ENCODE measurements around the gene NDUFS6.

The NDUFS6 gene

GRCh38 chr5:1801222-1801966, at the start of gene NDUFS6:
NDUFS6 (plus strand) TSS chr5:1801407; CDS start chr5:1801418, 11 bp downstream.
- peak; percentile 43 to 71 (median 58) for DNase-seq (ENCODE audit: low read depth in 3 of 3, low spot score in 1 of 3)

DNA sequence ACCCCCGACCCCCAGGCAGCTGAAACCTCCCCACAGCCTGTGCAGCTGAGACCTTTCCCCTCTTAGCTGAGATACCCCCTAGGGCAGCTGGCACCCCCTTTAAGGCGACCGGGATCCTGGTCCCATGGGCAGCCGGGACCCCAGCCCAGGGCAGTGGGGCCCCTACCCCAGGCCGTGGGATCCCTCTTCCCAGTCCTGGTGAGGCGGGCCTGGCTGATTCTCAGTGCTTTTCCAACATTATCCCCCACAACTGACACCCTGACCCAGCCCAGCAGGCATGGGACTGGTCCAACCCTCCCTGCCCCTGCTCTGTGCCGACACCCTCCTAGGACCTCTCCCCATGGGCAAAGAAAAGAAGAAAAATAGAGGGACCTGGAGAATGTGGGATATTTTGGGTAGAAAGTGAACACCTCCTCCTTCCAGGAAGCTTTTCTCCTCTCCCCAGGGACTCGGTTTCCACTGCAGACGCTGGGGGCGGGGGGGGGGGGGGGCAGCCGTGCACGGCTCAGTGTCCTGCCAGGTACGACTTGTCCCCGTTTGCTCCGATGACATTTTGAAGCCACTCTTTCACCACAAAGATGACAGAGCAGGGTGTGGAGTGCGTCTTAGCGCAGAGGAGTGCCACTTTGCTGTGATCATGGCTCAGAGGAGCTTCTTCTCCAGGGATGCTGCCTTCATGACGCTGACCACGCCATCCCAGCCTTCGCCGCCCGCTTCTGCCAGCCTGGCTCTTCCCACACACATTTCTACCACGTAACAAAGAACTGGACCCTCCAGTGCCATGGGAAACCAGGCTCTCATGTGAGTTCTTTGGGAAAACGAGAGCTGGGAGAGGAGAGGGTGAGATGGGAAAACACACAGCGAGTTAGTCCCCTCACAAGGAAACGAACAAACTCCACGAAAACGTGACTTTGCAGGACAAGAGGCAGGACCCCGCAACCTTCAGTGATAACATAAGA, 49.1 kb upstream of the NDUFS6 start:
- no peak for DNase-seq (ENCODE audit: low read depth in 3 of 3, low spot score in 1 of 3)

GRCh38 chr5:1752881-1753280, 48.3 kb upstream of the NDUFS6 start:
- DNase-seq (ENCODE audit: low read depth in 3 of 3, low spot score in 1 of 3) = no peak

- DNase-seq (ENCODE audit: low read depth in 3 of 3, low spot score in 1 of 3) = no peak
Observed at GRCh38 chr5:1753490-1753889, 47.7 kb upstream of the NDUFS6 start.

- DNase-seq (ENCODE audit: low read depth in 3 of 3, low spot score in 1 of 3) = no peak
Observed at GRCh38 chr5:1754531-1755220, 46.5 kb upstream of the NDUFS6 start.

DNA sequence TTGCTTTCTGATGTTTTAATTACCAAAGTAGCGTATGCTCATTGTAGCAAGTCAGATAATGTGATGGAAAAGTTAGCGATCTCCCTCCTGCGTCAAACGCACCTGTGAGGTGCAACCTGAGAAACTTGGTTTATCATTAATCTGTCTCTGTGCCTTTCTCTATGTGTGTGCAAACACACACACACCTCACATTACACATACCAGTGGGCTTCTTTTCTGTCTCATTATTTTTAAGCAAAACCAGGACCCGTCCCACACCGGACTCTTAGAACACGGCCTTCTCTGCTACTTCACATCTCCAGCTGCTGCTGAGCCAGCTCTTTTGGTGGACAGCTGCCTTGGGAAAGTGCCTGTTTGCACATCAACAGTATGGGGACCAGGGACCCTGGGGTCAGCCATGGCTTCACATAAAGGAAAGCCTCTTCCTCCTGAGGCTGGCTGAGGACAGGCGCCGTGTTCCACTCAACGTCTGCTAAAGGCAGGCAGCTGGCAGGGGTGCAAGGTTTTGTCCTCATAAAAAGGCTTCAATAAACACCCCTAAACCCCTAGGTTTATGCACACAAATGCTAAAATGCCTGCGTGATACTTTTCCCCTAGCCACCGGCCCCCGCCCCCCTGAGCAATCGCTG, 45.8 kb upstream of the NDUFS6 start:
- no peak for DNase-seq (ENCODE audit: low read depth in 3 of 3, low spot score in 1 of 3)

GRCh38 chr5:1756481-1756880, 44.7 kb upstream of the NDUFS6 start:
- DNase-seq (ENCODE audit: low read depth in 3 of 3, low spot score in 1 of 3) = no peak

DNA sequence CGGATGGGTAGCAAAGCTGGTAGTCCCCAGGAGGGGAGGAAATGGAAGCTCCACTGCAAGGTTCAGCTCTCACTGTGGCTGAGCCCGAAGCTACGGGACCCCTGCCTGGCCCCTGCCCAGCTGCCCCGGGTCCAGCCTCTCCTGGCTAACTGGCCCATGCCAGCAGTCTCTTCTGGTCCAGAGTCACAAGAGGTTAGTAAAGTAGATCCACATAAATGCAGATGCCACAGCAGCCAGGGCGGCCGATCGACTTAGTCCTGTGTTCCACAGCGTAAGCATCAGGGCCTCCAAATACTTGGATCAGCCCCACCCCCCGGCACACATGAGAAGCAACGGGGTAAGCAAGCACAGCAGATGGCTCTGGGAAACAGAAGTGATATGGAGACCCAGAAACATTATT, 43.7 kb upstream of the NDUFS6 start:
- DNase-seq (ENCODE audit: low read depth in 3 of 3, low spot score in 1 of 3) = no peak

DNA sequence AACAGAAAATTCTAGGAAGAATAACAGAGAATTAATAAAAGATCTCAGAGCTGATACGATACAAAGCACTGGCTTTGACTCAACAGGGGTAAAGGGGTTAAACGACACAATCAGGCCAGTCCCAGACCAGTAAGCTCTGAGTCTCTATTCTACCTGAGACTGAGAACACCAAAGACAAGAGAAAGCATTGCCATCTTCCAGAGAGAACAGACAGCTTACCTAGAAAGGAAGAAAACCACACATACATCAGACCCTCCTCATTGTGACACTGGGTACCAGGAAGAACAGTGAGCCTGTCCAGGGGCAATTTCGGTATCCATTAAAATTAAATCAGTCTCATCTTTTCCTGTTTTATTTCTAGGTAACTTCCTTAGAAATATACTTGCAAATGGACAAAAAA, 42.6 kb upstream of the NDUFS6 start:
- no peak for DNase-seq (ENCODE audit: low read depth in 3 of 3, low spot score in 1 of 3)

- DNase-seq (ENCODE audit: low read depth in 3 of 3, low spot score in 1 of 3) = no peak
Observed at GRCh38 chr5:1759378-1759970, 41.7 kb upstream of the NDUFS6 start.

DNA sequence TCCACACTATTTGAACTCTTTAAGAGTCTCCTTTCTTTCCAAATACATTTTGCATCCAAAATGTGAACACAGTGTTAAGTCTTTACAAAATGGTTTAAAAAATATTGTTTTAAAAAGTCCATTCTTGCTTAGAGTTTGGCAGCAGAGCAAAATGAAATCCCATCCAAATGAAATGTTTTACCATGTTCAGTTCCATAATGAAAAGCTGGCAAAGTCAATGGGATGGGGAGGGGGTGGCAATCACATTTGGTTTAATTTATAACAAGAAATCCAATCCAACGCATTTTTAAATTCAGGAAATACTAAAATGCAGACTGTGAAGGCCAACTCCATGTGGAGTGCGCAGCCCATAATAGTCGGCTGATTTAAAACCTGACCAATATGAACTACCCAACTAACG, 41.0 kb upstream of the NDUFS6 start:
- no peak for DNase-seq (ENCODE audit: low read depth in 3 of 3, low spot score in 1 of 3)

GRCh38 chr5:1760656-1761452, 40.4 kb upstream of the NDUFS6 start:
- DNase-seq (ENCODE audit: low read depth in 3 of 3, low spot score in 1 of 3) = no peak

GRCh38 chr5:1761453-1761755, 39.8 kb upstream of the NDUFS6 start:
- DNase-seq (ENCODE audit: low read depth in 3 of 3, low spot score in 1 of 3) = no peak

GRCh38 chr5:1762121-1762882, 38.9 kb upstream of the NDUFS6 start:
- no peak for DNase-seq (ENCODE audit: low read depth in 3 of 3, low spot score in 1 of 3)

DNA sequence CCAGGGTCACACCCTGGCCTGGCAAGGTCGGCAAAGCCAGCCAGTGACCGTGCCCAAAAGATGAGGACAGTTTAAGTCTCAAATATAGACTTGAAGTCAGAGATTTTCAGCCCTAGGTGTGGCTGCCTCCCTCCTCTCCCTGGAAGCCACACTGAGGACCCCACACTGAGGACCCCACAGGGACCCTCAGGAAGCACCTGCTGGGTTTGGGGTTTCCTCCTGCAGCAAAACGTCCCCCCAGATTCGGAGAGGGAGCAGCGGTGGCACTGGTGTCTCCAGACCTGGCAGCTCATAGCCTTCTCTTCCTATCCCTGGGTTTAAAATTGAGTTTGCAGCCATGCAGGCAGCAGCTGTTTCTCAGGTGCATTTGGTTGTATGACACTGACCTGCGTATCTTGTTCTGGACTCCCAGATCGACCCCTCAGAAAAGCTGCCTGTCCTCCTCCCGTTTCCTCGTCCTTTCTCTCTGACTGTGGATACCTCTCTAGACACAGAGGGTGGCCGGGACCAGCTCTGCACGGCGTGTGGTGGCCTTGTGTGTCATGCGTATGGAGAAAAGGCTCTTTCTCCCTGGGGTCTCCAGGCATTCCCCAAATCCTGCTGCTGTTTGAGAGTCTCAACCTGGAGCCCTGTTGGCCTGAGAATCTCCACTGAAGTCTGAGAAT, 38.2 kb upstream of the NDUFS6 start:
- DNase-seq (ENCODE audit: low read depth in 3 of 3, low spot score in 1 of 3) = no peak

GRCh38 chr5:1763548-1763911, 37.7 kb upstream of the NDUFS6 start:
- DNase-seq (ENCODE audit: low read depth in 3 of 3, low spot score in 1 of 3) = no peak

DNA sequence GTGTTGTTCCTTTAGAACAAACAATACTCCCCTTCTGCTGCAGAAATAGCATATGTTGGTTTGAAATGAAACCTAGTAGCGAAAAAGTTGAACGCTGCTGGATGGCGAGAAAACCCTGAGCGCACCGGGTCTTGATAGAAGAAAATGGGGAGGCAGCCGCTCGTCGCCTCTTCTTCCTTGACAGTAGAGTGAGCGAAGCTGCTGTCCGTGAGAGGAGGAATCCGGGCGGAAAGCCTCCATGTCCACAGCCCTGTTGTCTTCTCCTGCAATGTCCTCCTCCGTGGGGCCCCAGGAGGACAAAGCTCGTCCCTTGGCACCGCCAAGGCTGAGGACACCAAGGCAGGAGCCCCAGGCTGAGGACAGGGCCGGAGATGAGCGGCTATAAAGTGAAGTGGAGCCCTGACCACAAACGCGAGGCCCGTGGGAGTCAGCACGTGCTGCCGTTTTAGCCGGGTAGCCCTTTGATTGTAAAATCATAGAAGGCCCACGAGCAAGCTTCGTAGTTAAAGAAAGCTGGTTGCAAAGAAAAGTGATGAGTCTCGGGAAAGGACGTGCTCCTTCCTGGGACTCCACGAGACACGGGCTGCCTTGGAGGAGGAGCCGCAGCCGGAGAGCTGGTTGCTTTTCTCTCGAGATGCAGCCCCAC, 37.1 kb upstream of the NDUFS6 start:
- no peak for DNase-seq (ENCODE audit: low read depth in 3 of 3, low spot score in 1 of 3)

DNA sequence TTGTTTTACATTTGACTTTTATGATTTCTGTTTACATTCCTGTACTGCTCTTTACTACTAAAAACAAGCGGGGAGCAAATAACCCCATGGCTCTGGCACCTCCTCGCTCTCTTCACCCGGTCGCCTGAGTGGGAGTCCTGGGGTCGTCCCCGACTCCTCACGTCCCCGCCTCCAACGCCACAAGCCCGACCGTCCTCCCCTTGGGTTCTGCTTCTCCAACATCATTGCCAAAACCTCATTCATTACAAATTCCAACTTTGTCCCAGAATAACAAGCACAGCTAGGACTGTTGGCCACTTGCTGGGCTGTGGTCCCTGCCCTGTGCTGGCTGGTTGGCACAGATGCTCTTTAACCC, 36.6 kb upstream of the NDUFS6 start:
- no peak for DNase-seq (ENCODE audit: low read depth in 3 of 3, low spot score in 1 of 3)
